Measurements from ENCODE around the gene HNRNPF.

Gene HNRNPF

GRCh38 chr10:43421519-43421918 is 12.5 kb upstream of the HNRNPF start:
- no peak for DNase-seq (ENCODE audit: low read depth)

GRCh38 chr10:43421201-43421507 is 12.2 kb upstream of the HNRNPF start:
- no peak for DNase-seq (ENCODE audit: low read depth)

- DNase-seq (ENCODE audit: low read depth): peak; percentile 77
Measured at GRCh38 chr10:43420369-43421200, 11.6 kb upstream of the HNRNPF start.

GRCh38 chr10:43419997-43420368 is 11.0 kb upstream of the HNRNPF start:
- no peak for DNase-seq (ENCODE audit: low read depth)

- no peak for DNase-seq (ENCODE audit: low read depth)
Measured at GRCh38 chr10:43417950-43418768, 9.2 kb upstream of the HNRNPF start.

- DNase-seq (ENCODE audit: low read depth): no peak
Measured at GRCh38 chr10:43415544-43415943, 6.6 kb upstream of the HNRNPF start.

GRCh38 chr10:43411536-43411935 is 2.5 kb upstream of the HNRNPF start:
- DNase-seq (ENCODE audit: low read depth): no peak

GRCh38 chr10:43410345-43410744 is 1.4 kb upstream of the HNRNPF start:
- DNase-seq (ENCODE audit: low read depth): no peak

- no peak for DNase-seq (ENCODE audit: low read depth)
Measured at GRCh38 chr10:43409385-43410109, 561 bp upstream of the HNRNPF start.

GRCh38 chr10:43408331-43408709 is 666 bp downstream of the HNRNPF start:
- no peak for DNase-seq (ENCODE audit: low read depth)

- DNase-seq (ENCODE audit: low read depth): peak; percentile 85
Measured at GRCh38 chr10:43407576-43408330, 1.2 kb downstream of the HNRNPF start.

- DNase-seq (ENCODE audit: low read depth): no peak
Measured at GRCh38 chr10:43407148-43407575, 1.8 kb downstream of the HNRNPF start.

- no peak for DNase-seq (ENCODE audit: low read depth)
Measured at GRCh38 chr10:43404704-43405084, 4.3 kb downstream of the HNRNPF start.

- DNase-seq (ENCODE audit: low read depth): no peak
Measured at GRCh38 chr10:43403911-43404703, 4.9 kb downstream of the HNRNPF start.

GRCh38 chr10:43402880-43403452 is 6.0 kb downstream of the HNRNPF start:
- no peak for DNase-seq (ENCODE audit: low read depth)

GRCh38 chr10:43402176-43402575 is 6.8 kb downstream of the HNRNPF start:
- no peak for DNase-seq (ENCODE audit: low read depth)

- DNase-seq (ENCODE audit: low read depth): no peak
Measured at GRCh38 chr10:43401627-43402026, 7.4 kb downstream of the HNRNPF start.

- no peak for DNase-seq (ENCODE audit: low read depth)
Measured at GRCh38 chr10:43399320-43400310, 9.4 kb downstream of the HNRNPF start.

- no peak for DNase-seq (ENCODE audit: low read depth)
Measured at GRCh38 chr10:43398939-43399319, 10.1 kb downstream of the HNRNPF start.

Measured in fibroblast of the conjunctiva (primary cell).